ENCODE measurements around the gene NEURL4. TPM values are rescaled to one million over a fixed set of nuclear protein-coding genes. Genes with fewer than 3 reads are reported as not detected.

Gene NEURL4
- total RNA-seq, 1 donor from 2014 or later, result 61.5 TPM

- H3K4me1 Mint-ChIP-seq (ENCODE audit: unreplicated experiment), result peaks cover 22% of the 10 kb centered on the region
- H3K36me3 Mint-ChIP-seq, result peaks cover 3% of the 10 kb centered on the region
- no peak overlapping the region for H3K4me3 Mint-ChIP-seq
- H3K9me3 Mint-ChIP-seq, result no peaks in the 10 kb centered on the region
- no peaks in the 10 kb centered on the region for H3K27me3 Mint-ChIP-seq
- no peak overlapping the region for H3K27ac Mint-ChIP-seq
- DNase-seq (ENCODE audit: extremely low spot score, unreplicated experiment), result no peak
- no peak for TF ChIP-seq CTCF (conservative IDR thresholded peaks at IDR 0.05)
Observed at GRCh38 chr17:7326186-7326585, 2.9 kb downstream of the NEURL4 start.

- H3K4me1 Mint-ChIP-seq (ENCODE audit: unreplicated experiment), result peaks cover 21% of the 10 kb centered on the region
- H3K36me3 Mint-ChIP-seq, result peaks cover 3% of the 10 kb centered on the region
- H3K27me3 Mint-ChIP-seq, result no peaks in the 10 kb centered on the region
- no peak overlapping the region for H3K4me3 Mint-ChIP-seq
- H3K9me3 Mint-ChIP-seq, result no peaks in the 10 kb centered on the region
- TF ChIP-seq CTCF (conservative IDR thresholded peaks at IDR 0.05), result no peak
- no peak overlapping the region for H3K27ac Mint-ChIP-seq
- DNase-seq (ENCODE audit: extremely low spot score, unreplicated experiment), result no peak
Observed at GRCh38 chr17:7325031-7325528, 4.1 kb downstream of the NEURL4 start.

- no peak for DNase-seq (ENCODE audit: extremely low spot score, unreplicated experiment)
- Mint-ChIP-seq H3K9me3 (no peaks in the 10 kb centered on the region), H3K4me1 (ENCODE audit: unreplicated experiment) (peaks cover 15% of the 10 kb centered on the region), H3K27me3 (no peaks in the 10 kb centered on the region), H3K36me3 (peaks cover 3% of the 10 kb centered on the region), H3K4me3 (no peak overlapping the region), H3K27ac (no peak overlapping the region)
- no peak for TF ChIP-seq CTCF (conservative IDR thresholded peaks at IDR 0.05)
Observed at GRCh38 chr17:7324438-7324779, 4.7 kb downstream of the NEURL4 start.

- H3K27me3 Mint-ChIP-seq, result no peaks in the 10 kb centered on the region
- H3K27ac Mint-ChIP-seq, result no peak overlapping the region
- H3K9me3 Mint-ChIP-seq, result no peaks in the 10 kb centered on the region
- H3K4me3 Mint-ChIP-seq, result no peak overlapping the region
- peaks cover 3% of the 10 kb centered on the region for H3K36me3 Mint-ChIP-seq
- TF ChIP-seq CTCF (conservative IDR thresholded peaks at IDR 0.05), result peak; percentile 90
- DNase-seq (ENCODE audit: extremely low spot score, unreplicated experiment), result no peak
- peaks cover 15% of the 10 kb centered on the region for H3K4me1 Mint-ChIP-seq (ENCODE audit: unreplicated experiment)
Observed at GRCh38 chr17:7323731-7324437, 5.3 kb downstream of the NEURL4 start.

- Mint-ChIP-seq H3K27me3 (no peaks in the 10 kb centered on the region), H3K4me3 (no peak overlapping the region), H3K4me1 (ENCODE audit: unreplicated experiment) (peaks cover 3% of the 10 kb centered on the region), H3K27ac (no peak overlapping the region), H3K9me3 (no peaks in the 10 kb centered on the region), H3K36me3 (peaks cover 3% of the 10 kb centered on the region)
- no peak for TF ChIP-seq CTCF (conservative IDR thresholded peaks at IDR 0.05)
- no peak for DNase-seq (ENCODE audit: extremely low spot score, unreplicated experiment)
Observed at GRCh38 chr17:7322520-7323194, 6.5 kb downstream of the NEURL4 start.
